WTC11 (cell line): ENCODE measurements around the gene BTBD9.

ENCODE experiments used
- ATF2 ChIP-seq: sonication (generic); formaldehyde crosslinking; IDR thresholded peaks from 2 replicates; pipeline ENCODE4 v1.8.1; 2022; ENCODE audit warnings: low read depth, missing genetic modification reagents, borderline replicate concordance
- CTCF ChIP-seq: fragments of 200-600 bp; IDR thresholded peaks from 2 replicates; pipeline ENCODE4 v1.8.0; 2022; ENCODE audit warnings: antibody characterized with exemption
- ESRRA ChIP-seq: sonication (generic); formaldehyde crosslinking; IDR thresholded peaks from 2 replicates; pipeline ENCODE4 v1.8.1; 2022; ENCODE audit warnings: mild to moderate bottlenecking, missing genetic modification reagents, borderline replicate concordance
- KAT7 ChIP-seq: sonication (generic); formaldehyde crosslinking; IDR thresholded peaks from 2 replicates; pipeline ENCODE4 v1.8.1; 2023; ENCODE audit warnings: missing genetic modification reagents, mild to moderate bottlenecking, borderline replicate concordance
- MAX ChIP-seq: sonication (generic); formaldehyde crosslinking; IDR thresholded peaks from 2 replicates; pipeline ENCODE4 v1.8.0; 2022; ENCODE audit warnings: mild to moderate bottlenecking, missing genetic modification reagents
- OVOL2 ChIP-seq: fragments of 250-450 bp; sonication (Bioruptor Pico); IDR thresholded peaks from 2 replicates; pipeline ENCODE4 v1.9.0; 2021; ENCODE audit warnings: mild to moderate bottlenecking, borderline replicate concordance
- SMAD3 ChIP-seq: sonication (generic); formaldehyde crosslinking; IDR thresholded peaks from 2 replicates; pipeline ENCODE4 v1.8.0; 2022; ENCODE audit warnings: missing genetic modification reagents, mild to moderate bottlenecking, borderline replicate concordance

GRCh38 chr6:38118791-38119365 lies 520.9 kb downstream of the BTBD9 start:
- TF ChIP-seq ESRRA (no peak), CTCF (no peak), KAT7 (no peak), SMAD3 (CRISPR knock-in tag) (no peak), OVOL2 (CRISPR knock-in tag) (no peak), MAX (CRISPR knock-in tag) (no peak), ATF2 (CRISPR knock-in tag) (no peak)
